T-helper 17 cell (primary cell): ENCODE data around the gene KCNJ16. TPM values are rescaled to one million over a fixed set of nuclear protein-coding genes. Genes with fewer than 3 reads are reported as not detected.

Experiments used
- ATAC-seq: fragments of 150-1000 bp; cut with Tn5 transposase; 2 replicates; pipeline ENCODE4 v1.10.0; 2021; ENCODE audit warnings: mild to moderate bottlenecking, moderate library complexity
- DNase-seq, 3 donors: peaks; one replicate each; pipeline versions ENCODE4 v3.0.0 to v3.0.0-alpha.2; 2020 to 2021
- H3K9me3 ChIP-seq: one replicate; pipeline ENCODE4 v1.7.0; 2013; ENCODE audit warnings: low read length, mild to moderate bottlenecking; ENCODE audit not compliant: control insufficient read depth, poor library complexity, severe bottlenecking
- H3K27ac Mint-ChIP-seq: one replicate; pipeline ENCODE4 v1.8.0; 2022; ENCODE audit warnings: mild to moderate bottlenecking, moderate library complexity, mixed read lengths
- H3K27me3 Mint-ChIP-seq: one replicate; pipeline ENCODE4 v1.8.0; 2022; ENCODE audit warnings: mixed read lengths
- H3K36me3 Mint-ChIP-seq: one replicate; pipeline ENCODE4 v1.8.0; 2022; ENCODE audit warnings: low read depth, mixed read lengths
- H3K4me1 Mint-ChIP-seq: one replicate; pipeline ENCODE4 v1.8.0; 2022; ENCODE audit warnings: mild to moderate bottlenecking, mixed read lengths
- H3K4me3 Mint-ChIP-seq: one replicate; pipeline ENCODE4 v1.8.0; 2022; ENCODE audit warnings: mild to moderate bottlenecking, moderate library complexity, mixed read lengths
- total RNA-seq, 4 donors: library from RNA in 2 of 4; stranded (reverse) in 2 of 4; gene quantifications; one replicate each; pipeline ENCODE4 v1.2.3 and lab custom pipeline; 2022 to 2026

The KCNJ16 gene
- total RNA-seq, 2 donors from 2014 or later: not detected

DNA sequence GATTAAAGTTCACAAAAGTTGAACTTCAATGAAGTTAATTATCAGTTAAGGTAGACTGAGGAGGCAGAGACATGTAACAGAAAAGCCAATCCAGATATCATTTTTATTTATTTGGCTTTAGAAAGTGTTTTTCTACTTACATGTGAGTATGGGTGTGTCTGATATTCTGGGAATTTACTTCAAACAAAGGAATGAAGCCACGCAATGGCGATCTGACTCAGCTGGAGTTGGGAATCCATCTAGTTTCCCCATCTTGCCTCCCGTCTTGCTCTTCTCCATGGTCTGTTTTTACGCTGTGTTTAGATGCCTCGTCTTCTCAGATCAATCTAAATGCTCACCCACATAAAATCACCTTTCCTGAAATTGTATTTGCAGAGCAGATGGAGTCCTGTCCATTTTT lies 1.7 kb upstream of the KCNJ16 start:
- H3K27me3 Mint-ChIP-seq: peaks cover 26% of the 10 kb centered on the region
- no peaks in the 10 kb centered on the region for H3K36me3 Mint-ChIP-seq
- DNase-seq (no peak), ATAC-seq (no peak)
- no peak overlapping the region for H3K4me3 Mint-ChIP-seq
- H3K9me3 ChIP-seq: no peaks in the 10 kb centered on the region
- H3K27ac Mint-ChIP-seq: no peak overlapping the region
- no peaks in the 10 kb centered on the region for H3K4me1 Mint-ChIP-seq

DNA sequence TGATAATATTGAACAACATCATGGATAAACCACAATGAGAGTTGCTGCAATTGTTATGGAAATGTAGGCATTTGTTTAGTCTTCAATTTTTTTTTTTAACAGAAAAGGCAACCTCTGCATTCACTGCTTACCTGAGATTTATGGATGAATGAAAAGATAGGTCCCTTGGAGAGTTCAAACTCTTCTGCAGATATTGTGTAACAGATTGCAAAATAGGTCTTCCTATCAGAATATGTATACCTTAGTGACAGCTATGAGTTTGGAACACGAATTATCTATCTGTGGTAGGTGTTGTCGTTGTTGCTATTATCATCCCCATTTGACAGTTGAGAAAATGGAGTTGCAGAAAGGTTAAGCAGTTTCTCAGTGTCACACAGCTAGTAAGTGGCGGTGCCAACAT lies 1.2 kb upstream of the KCNJ16 start:
- no peak for ATAC-seq
- no peaks in the 10 kb centered on the region for H3K9me3 ChIP-seq
- no peaks in the 10 kb centered on the region for H3K36me3 Mint-ChIP-seq
- H3K27ac Mint-ChIP-seq: no peak overlapping the region
- H3K4me1 Mint-ChIP-seq: no peaks in the 10 kb centered on the region
- H3K4me3 Mint-ChIP-seq: no peak overlapping the region
- no peak for DNase-seq
- H3K27me3 Mint-ChIP-seq: peaks cover 26% of the 10 kb centered on the region

DNA sequence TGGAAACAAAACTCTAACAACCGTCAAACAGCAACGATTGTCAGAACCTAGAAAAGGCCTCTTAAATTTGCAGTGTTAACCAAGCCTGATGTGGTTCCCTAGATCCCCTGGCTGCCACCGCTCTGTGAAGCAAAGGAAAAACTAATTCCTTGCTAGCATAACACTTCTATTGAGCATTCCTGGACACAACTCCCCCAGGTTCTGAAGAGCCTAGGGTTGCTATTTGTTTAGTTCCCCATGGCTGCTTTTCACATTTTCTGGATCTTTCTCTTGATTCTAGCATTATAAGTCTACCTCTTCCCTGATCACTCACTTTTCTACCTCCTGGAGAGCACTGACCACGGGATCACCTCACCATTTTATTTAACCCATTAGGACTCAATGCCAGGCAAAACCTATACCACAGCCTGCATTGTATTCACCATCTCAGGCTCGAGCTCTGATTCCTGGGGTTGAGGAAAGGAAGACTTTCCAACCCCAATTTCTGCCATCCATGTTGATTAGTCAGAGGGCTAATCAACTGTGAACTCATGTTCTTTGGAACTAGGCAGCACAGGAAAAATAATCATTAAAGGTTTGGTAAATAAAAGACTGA lies 692 bp upstream of the KCNJ16 start:
- no peak overlapping the region for H3K4me3 Mint-ChIP-seq

DNA sequence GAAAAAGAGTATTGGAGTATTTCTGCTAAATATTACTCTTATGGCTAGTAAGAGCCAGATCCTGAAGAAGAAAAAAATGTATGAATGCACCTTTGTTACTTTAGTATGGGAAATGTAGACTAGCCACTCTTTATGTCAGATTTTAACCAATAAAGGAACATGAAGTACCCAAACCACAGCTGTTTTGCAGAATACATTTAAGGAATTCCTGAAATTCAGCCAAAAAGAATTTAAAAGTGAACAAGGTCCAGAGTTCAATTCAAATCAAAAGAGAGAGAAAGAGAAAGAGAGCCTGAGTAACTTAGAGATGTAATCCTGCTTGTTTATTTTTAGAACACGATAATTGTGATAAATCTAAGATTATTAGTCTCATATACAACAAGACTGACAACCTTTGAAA lies 1.2 kb downstream of the KCNJ16 start:
- Mint-ChIP-seq H3K27ac (no peak overlapping the region), H3K4me3 (no peak overlapping the region), H3K27me3 (peaks cover 15% of the 10 kb centered on the region), H3K36me3 (no peaks in the 10 kb centered on the region), H3K4me1 (no peaks in the 10 kb centered on the region)
- no peak for ATAC-seq
- H3K9me3 ChIP-seq: no peaks in the 10 kb centered on the region
- DNase-seq: no peak

More for the DNA sequence above, 692 bp upstream of the KCNJ16 start:
- no peak for ATAC-seq
- DNase-seq: no peak
- Mint-ChIP-seq H3K27ac (no peak overlapping the region), H3K36me3 (no peaks in the 10 kb centered on the region), H3K4me1 (no peaks in the 10 kb centered on the region), H3K27me3 (peaks cover 24% of the 10 kb centered on the region)
- H3K9me3 ChIP-seq: no peaks in the 10 kb centered on the region

DNA sequence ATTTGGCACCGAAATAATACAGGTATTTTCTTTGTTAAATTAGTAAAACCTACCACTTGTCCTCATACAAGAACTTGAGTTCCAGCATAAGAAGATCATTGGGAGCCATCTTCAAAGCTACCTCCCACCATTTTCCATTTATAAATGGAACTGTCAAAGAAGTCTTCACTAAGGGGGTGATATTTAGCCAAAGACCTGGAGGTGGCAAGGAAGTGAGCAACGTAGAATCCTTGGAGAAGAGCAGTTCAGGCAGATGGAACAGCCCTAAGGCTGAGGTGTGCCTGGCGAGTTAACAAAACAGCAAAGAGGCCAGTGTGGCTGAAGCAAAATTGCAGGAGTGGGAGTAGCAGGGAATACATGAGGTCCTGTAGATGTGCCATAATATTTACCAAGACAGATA lies 1.8 kb downstream of the KCNJ16 start:
- no peaks in the 10 kb centered on the region for H3K9me3 ChIP-seq
- Mint-ChIP-seq H3K27me3 (peaks cover 16% of the 10 kb centered on the region), H3K4me1 (no peaks in the 10 kb centered on the region), H3K36me3 (no peaks in the 10 kb centered on the region), H3K4me3 (no peak overlapping the region), H3K27ac (no peak overlapping the region)
- DNase-seq (no peak), ATAC-seq (no peak)

DNA sequence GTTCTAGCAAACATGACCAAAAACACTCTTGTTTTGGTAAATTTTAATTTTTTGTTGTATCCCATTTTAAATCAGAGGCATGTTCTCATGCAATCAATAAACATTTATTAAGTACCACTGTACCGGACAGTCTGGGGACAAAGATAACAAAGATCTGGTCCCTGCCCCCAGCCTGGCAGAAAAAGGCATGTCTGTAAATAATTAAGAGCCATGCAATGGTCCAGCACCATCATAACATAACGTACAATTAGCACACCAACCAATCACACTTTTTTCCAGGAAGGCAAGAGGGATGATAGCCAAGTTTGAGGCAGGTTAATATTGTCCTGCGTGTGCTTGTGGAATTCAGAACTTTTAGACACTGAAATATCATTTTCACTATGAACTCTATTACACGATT lies 3.5 kb downstream of the KCNJ16 start:
- Mint-ChIP-seq H3K4me3 (no peak overlapping the region), H3K27ac (no peak overlapping the region), H3K4me1 (no peaks in the 10 kb centered on the region), H3K27me3 (peaks cover 14% of the 10 kb centered on the region), H3K36me3 (no peaks in the 10 kb centered on the region)
- ATAC-seq (no peak), DNase-seq (no peak)
- no peaks in the 10 kb centered on the region for H3K9me3 ChIP-seq

DNA sequence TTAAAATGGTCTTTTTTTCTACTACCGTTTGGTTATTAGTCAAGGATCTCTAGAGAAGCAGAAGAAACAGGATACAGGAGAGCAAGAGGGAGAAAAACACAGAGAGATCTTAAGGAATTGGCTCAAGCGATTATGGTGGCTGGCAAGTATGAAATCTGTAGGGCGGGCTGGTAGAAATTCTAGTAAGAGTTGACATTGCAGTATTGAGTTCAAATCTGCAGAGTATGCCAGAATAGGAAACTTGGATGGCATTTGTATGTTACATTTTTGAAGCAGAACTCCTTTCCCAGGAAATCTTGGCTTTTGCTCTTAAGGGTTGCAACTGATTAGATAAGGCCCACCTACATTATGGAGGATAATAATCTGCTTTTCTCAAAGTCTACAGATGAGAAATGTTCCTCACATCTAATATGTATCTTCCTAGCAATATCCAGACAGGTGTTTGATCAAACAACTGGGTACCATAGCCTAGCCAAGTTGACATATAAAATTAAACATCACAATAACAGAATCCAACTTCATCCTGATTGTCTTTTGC lies 4.0 kb downstream of the KCNJ16 start:
- ATAC-seq: no peak
- Mint-ChIP-seq H3K4me1 (no peaks in the 10 kb centered on the region), H3K36me3 (no peaks in the 10 kb centered on the region), H3K27ac (no peak overlapping the region), H3K27me3 (peaks cover 12% of the 10 kb centered on the region), H3K4me3 (no peak overlapping the region)
- H3K9me3 ChIP-seq: no peaks in the 10 kb centered on the region
- DNase-seq: no peak

DNA sequence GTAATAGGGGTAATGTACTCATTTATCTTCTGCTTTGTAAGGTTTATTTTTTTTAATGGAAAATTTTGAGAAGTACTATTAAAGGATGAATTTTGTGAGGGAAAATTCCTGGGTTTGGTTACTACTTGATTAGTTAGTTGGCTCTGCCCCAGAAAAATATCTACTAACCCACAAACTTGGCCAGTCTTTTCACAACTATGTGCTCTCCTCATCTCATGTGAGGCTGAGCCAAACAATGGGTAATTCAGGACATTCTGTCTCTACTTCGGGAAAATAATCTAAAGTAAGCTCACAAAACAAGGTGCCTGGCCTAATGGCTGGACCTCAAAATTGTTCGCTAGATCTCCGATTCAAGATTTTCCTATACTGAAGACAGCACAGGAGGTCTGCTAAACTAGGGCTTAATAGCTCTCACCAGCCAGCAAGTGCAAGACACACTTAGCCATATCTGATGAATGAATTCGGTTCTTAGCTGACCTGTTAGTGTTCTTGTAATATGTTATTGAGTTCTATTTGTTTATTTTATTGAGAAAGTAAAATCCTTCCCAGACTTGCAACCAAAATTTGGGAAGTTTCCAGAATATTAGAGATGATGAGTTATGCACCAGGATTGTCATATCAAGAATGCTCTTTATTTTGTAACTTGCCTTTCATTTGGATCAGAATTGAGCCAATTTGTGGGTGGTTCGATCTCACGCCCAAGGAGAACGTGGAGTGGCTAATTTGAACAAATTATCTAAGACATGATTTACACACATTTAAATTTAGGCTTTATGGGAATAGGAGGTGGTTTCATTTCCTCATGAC lies 5.7 kb downstream of the KCNJ16 start:
- H3K27me3 Mint-ChIP-seq: peaks cover 17% of the 10 kb centered on the region
- no peak for DNase-seq

DNA sequence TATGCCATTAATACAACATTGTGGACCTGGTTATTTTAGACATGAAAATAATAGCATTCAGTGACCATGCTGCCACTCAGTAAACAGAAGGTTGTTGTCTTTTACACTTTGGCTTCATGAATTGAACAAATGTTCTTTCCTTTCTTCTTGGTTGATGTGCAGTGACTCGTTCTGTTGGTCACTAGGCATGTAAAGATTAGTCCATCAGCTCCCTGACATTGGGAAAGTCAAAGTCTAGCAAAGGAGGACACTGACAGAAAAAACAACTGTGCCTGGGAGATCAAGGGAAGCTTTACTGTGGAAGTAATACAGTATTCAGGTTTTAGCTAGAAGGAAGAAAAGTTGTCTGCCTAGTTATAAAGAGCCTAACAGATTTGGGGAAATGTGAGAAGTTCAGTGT lies 6.9 kb downstream of the KCNJ16 start:
- Mint-ChIP-seq H3K4me1 (no peaks in the 10 kb centered on the region), H3K36me3 (no peaks in the 10 kb centered on the region), H3K27me3 (peaks cover 17% of the 10 kb centered on the region), H3K4me3 (no peak overlapping the region), H3K27ac (no peak overlapping the region)
- no peaks in the 10 kb centered on the region for H3K9me3 ChIP-seq
- no peak for DNase-seq
- no peak for ATAC-seq

More for the DNA sequence above, 5.7 kb downstream of the KCNJ16 start:
- no peak for ATAC-seq
- Mint-ChIP-seq H3K27ac (no peak overlapping the region), H3K36me3 (no peaks in the 10 kb centered on the region), H3K4me3 (no peak overlapping the region), H3K4me1 (no peaks in the 10 kb centered on the region)
- H3K9me3 ChIP-seq: no peaks in the 10 kb centered on the region

DNA sequence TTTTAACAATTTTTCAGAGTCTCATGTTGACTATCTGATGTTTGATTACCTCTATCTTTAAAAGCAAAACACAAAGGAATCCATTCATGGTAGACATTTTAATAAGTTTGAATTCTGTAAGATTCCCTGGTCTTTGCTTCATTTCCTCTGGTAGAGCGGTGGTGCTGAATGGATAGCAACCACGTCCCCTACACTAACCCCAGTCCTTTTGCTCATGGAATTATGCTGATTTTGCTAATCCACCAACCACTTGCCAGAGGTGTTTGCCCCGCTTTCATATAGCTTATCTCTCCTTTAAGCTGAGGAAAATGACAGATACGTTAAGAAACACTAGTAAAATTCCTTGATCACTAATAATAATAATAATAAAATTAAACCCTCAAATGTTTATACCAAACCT lies 9.5 kb downstream of the KCNJ16 start:
- H3K27me3 Mint-ChIP-seq: peaks cover 17% of the 10 kb centered on the region
- no peaks in the 10 kb centered on the region for H3K36me3 Mint-ChIP-seq
- H3K4me3 Mint-ChIP-seq: no peak overlapping the region
- H3K27ac Mint-ChIP-seq: no peak overlapping the region
- no peak for DNase-seq
- H3K9me3 ChIP-seq: no peaks in the 10 kb centered on the region
- no peaks in the 10 kb centered on the region for H3K4me1 Mint-ChIP-seq
- ATAC-seq: no peak

DNA sequence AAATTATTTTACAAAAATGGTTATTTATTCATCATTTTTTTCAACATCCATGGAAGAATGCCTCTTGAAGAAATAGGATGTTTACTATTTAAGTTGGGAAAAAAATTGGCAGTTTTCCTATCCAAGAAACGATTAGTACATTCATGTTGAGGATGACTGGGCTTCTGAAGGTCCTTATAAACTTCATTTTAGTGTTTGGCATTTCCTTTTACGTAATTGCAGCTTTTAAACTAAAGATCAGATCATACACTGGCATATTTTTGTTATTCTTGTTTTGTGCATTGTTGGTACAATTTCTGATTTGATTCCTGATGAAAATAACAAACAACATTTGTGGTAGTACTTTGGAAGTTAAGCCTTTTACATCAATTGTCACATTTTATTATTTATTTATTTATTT lies 11.5 kb downstream of the KCNJ16 start:
- no peaks in the 10 kb centered on the region for H3K36me3 Mint-ChIP-seq
- no peaks in the 10 kb centered on the region for H3K4me1 Mint-ChIP-seq
- H3K27ac Mint-ChIP-seq: no peak overlapping the region
- H3K9me3 ChIP-seq: no peaks in the 10 kb centered on the region
- H3K27me3 Mint-ChIP-seq: peaks cover 10% of the 10 kb centered on the region
- DNase-seq (no peak), ATAC-seq (no peak)
- no peak overlapping the region for H3K4me3 Mint-ChIP-seq

DNA sequence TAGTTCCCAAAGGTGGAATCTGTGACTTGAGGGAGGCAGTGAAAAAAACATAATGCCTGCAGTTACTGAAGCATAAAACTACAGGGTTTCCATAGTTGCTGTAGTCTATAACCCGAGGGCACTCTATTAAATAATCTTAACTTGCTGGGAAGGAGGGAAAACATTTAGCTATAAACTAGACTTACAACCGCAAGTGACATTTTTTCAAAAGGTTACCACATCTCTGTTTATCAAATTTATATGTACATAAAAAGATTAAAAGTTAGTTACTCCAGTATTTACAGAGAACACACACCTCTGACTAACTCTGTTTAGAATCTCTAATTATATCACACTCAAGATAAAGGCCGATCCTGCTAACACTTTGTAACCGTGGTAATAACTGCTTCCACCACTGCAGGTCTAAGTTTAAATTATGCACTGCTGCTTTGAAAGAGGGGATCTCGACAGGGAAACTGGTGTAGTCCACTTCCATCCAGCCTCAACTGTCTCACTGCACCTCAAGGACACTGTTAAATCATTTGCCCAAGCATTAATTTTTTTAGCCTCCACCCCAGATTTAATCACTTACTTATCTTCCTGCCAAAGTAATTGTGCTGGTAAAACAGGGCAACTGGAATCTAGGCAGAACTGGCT lies 14.6 kb downstream of the KCNJ16 start:
- H3K27me3 Mint-ChIP-seq: peaks cover 5% of the 10 kb centered on the region
- H3K4me3 Mint-ChIP-seq: no peak overlapping the region
- H3K9me3 ChIP-seq: no peaks in the 10 kb centered on the region
- no peaks in the 10 kb centered on the region for H3K36me3 Mint-ChIP-seq
- ATAC-seq (no peak), DNase-seq (no peak)
- H3K27ac Mint-ChIP-seq: no peak overlapping the region
- no peaks in the 10 kb centered on the region for H3K4me1 Mint-ChIP-seq

DNA sequence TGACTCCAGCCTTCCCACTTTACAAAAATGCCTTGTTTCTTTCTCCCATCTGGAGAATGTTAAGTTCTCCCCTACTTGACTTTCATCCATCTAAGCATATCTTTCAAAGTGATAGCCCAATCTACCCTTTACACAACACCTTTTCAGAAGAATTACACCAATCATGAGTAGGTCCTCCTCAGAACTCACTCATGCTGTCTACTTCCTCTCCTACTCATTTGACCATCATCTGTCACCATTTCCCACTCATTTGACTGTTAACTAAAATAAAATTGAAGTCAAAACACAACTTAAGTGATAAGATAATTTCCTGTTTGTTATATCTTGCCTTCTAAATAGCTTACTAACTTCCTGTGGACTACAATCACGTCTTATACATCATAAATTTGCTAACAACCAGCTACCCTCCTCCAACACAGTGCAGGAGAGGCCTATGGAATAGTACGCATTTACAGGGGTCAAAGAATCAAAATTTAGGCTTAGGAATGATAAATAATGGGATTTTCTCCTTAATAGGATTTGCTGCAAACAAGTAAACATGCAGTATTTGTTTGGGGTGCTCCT lies 16.1 kb downstream of the KCNJ16 start:
- ATAC-seq: no peak
- Mint-ChIP-seq H3K36me3 (no peaks in the 10 kb centered on the region), H3K4me1 (no peaks in the 10 kb centered on the region), H3K4me3 (no peak overlapping the region), H3K27me3 (no peaks in the 10 kb centered on the region), H3K27ac (no peak overlapping the region)
- no peaks in the 10 kb centered on the region for H3K9me3 ChIP-seq
- DNase-seq: no peak
